HG03095 (cell line): ENCODE measurements around the gene CNPY3.
A peak's percentile ranks its signal among the peaks of the same experiment; 100 is the strongest.

Source experiments
- ATAC-seq: cut with Tn5 transposase; IDR thresholded peaks from one replicate; pipeline ENCODE4 v1.9.1; 2021; ENCODE audit warnings: moderate library complexity; ENCODE audit not compliant: unreplicated experiment

CNPY3 gene

GRCh38 chr6:42958125-42958524, 28.8 kb downstream of the CNPY3 start:
- ATAC-seq: no peak

GRCh38 chr6:42959917-42960242, 30.6 kb downstream of the CNPY3 start:
- no peak for ATAC-seq

GRCh38 chr6:42960243-42961019, 31.2 kb downstream of the CNPY3 start, which contains the start of gene GNMT:
GNMT (plus strand) TSS chr6:42960754; CDS start chr6:42960768, 14 bp downstream.
- no peak for ATAC-seq

GRCh38 chr6:42961020-42961470, 31.8 kb downstream of the CNPY3 start:
- no peak for ATAC-seq

- no peak for ATAC-seq
Measured at GRCh38 chr6:42962096-42962495, 32.8 kb downstream of the CNPY3 start.

- no peak for ATAC-seq
Measured at GRCh38 chr6:42962502-42963178, 33.4 kb downstream of the CNPY3 start.

- no peak for ATAC-seq
Measured at GRCh38 chr6:42963179-42963854, 34.0 kb downstream of the CNPY3 start.

GRCh38 chr6:42963855-42964605, 34.8 kb downstream of the CNPY3 start:
- ATAC-seq: no peak

GRCh38 chr6:42966571-42966970, 37.3 kb downstream of the CNPY3 start:
- no peak for ATAC-seq

GRCh38 chr6:42967228-42967627, 37.9 kb downstream of the CNPY3 start:
- no peak for ATAC-seq

- no peak for ATAC-seq
Measured at GRCh38 chr6:42968126-42968701, 38.9 kb downstream of the CNPY3 start.

- no peak for ATAC-seq
Measured at GRCh38 chr6:42968783-42969182, 39.5 kb downstream of the CNPY3 start.

GRCh38 chr6:42969431-42969830, 40.2 kb downstream of the CNPY3 start:
- no peak for ATAC-seq

GRCh38 chr6:42969934-42970333, 40.7 kb downstream of the CNPY3 start:
- ATAC-seq: no peak

- ATAC-seq: no peak
Measured at GRCh38 chr6:42970871-42971612, 41.8 kb downstream of the CNPY3 start.

- ATAC-seq: no peak
Measured at GRCh38 chr6:42971746-42972327, 42.6 kb downstream of the CNPY3 start.

- ATAC-seq: no peak
Measured at GRCh38 chr6:42973926-42974325, 44.6 kb downstream of the CNPY3 start.

- ATAC-seq: no peak
Measured at GRCh38 chr6:42974919-42975505, 45.7 kb downstream of the CNPY3 start.

GRCh38 chr6:42978487-42978838, 49.2 kb downstream of the CNPY3 start:
- ATAC-seq: peak; percentile 16
